ENCODE measurements around the gene CHPF. TPM values are rescaled to one million over a fixed set of nuclear protein-coding genes. Genes with fewer than 3 reads are reported as not detected.
A peak's percentile ranks its signal among the peaks of the same experiment; 100 is the strongest.

Gene CHPF, protein sequence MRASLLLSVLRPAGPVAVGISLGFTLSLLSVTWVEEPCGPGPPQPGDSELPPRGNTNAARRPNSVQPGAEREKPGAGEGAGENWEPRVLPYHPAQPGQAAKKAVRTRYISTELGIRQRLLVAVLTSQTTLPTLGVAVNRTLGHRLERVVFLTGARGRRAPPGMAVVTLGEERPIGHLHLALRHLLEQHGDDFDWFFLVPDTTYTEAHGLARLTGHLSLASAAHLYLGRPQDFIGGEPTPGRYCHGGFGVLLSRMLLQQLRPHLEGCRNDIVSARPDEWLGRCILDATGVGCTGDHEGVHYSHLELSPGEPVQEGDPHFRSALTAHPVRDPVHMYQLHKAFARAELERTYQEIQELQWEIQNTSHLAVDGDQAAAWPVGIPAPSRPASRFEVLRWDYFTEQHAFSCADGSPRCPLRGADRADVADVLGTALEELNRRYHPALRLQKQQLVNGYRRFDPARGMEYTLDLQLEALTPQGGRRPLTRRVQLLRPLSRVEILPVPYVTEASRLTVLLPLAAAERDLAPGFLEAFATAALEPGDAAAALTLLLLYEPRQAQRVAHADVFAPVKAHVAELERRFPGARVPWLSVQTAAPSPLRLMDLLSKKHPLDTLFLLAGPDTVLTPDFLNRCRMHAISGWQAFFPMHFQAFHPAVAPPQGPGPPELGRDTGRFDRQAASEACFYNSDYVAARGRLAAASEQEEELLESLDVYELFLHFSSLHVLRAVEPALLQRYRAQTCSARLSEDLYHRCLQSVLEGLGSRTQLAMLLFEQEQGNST
- 150 and 167 TPM in 2 replicates for polyA plus RNA-seq (2013)

DNA sequence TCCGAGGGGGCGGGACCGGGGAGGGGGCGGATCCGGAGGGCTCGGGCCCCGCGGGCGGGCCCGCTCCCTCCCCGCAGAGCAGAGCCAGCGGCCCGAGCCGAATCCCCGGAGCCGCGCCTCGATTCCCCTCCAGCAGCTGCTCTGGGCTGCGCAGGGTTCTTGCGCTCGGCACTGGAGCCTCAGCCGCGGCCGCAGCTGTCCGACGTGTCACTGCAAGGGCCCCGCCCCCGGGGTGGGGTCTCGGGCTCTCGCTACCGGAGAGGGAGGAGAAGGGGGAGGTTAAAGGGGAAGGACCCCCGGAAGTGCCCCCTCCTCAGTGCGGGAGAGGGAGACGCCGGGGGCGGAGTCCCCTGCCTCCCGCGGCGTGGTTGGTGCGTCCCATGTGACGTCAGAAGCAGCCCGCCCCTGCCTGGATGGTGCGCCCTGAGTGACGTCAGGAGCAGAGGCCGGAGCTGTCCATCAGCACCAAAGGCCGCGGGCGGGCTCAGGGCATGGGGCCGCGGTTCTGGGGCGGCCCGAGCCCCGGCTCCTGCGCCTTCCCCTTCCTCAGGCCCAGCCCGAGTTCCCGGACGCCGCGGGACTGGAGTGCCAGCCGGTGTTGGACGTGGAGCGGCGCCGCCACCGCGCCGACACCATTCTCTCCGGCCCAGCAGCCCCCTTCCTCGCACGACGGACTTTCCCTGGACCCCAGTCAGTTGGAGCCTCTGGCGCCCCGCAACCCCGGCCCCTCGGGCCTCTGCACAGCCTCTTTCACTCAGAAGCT, at the start of gene CHPF, which contains the start of gene TMEM198:
CHPF (minus strand) TSS at position 214 of the 763 bp plus-strand sequence. CDS start 271 bp downstream, outside the sequence.
TMEM198 (plus strand) TSS at position 433 of the 763 bp plus-strand sequence. CDS start 700 bp downstream, outside the sequence.
- Histone ChIP-seq H3K27ac (ENCODE audit: low read depth, low read length) (peak within 1 kb of the TSS; percentile 85), H3K9ac (ENCODE audit: low read length) (peak within 1 kb of the TSS; percentile 88), H3K4me1 (ENCODE audit: control insufficient read depth in 1 of 2, insufficient read depth in 2 of 2, low read length in 2 of 2) (peaks cover 4 to 16% of the 10 kb centered on the region in 2 experiments), H3K4ac (ENCODE audit: low read depth, low read length) (peak within 1 kb of the TSS; percentile 53), H4K12ac (ENCODE audit: low read depth, low read length) (peak within 1 kb of the TSS; percentile 71), H3K79me1 (ENCODE audit: low read length) (peaks cover 7% of the 10 kb centered on the region), H3K23ac (ENCODE audit: low read length) (no peak within 1 kb of the TSS), H3K4me2 (ENCODE audit: low read length) (peak within 1 kb of the TSS; percentile 96), H3K18ac (ENCODE audit: low read length) (peak within 1 kb of the TSS; percentile 81), H3K36me3 (ENCODE audit: control insufficient read depth in 1 of 2, insufficient read depth in 2 of 2, low read length in 2 of 2) (peaks cover 27 to 28% of the 10 kb centered on the region in 2 experiments), H4K8ac (ENCODE audit: low read depth, low read length) (peak within 1 kb of the TSS; percentile 82), H4K91ac (ENCODE audit: low read depth, low read length) (peak within 1 kb of the TSS; percentile 84), H3K79me2 (ENCODE audit: control insufficient read depth, insufficient read depth, low read length, poor library complexity) (peaks cover 8% of the 10 kb centered on the region), H2AFZ (ENCODE audit: insufficient read depth, low read length, poor library complexity) (peak within 1 kb of the TSS; percentile 59), H3K14ac (ENCODE audit: low read length) (peak within 1 kb of the TSS; percentile 88), H2AK5ac (ENCODE audit: low read length) (no peak within 1 kb of the TSS), H2BK5ac (ENCODE audit: low read depth, low read length, poor library complexity) (peak within 1 kb of the TSS; percentile 82), H3K9me3 (ENCODE audit: insufficient read depth, low read depth, low read length) (no peaks in the 10 kb centered on the region), H3K27me3 (ENCODE audit: insufficient read depth, low read length) (no peaks in the 10 kb centered on the region), H2BK120ac (ENCODE audit: insufficient read depth, low read length, poor library complexity) (peak within 1 kb of the TSS; percentile 29), H2BK12ac (ENCODE audit: low read length) (peak within 1 kb of the TSS; percentile 41), H3K4me3 (ENCODE audit: low read depth, low read length) (peak within 1 kb of the TSS; percentile 92)
- DNase-seq = peak; percentile 95 to 97
- WGBS (ENCODE audit: extremely low coverage, insufficient coverage, insufficient read length) = no CpG with 5 or more reads among the region's 75 CpGs

GRCh38 chr2:219593154-219593553, 49.5 kb upstream of the CHPF start:
- Histone ChIP-seq H2BK5ac (ENCODE audit: low read depth, low read length, poor library complexity) (no peak overlapping the region), H2BK120ac (ENCODE audit: insufficient read depth, low read length, poor library complexity) (no peak overlapping the region), H2BK12ac (ENCODE audit: low read length) (no peak overlapping the region), H4K8ac (ENCODE audit: low read depth, low read length) (no peak overlapping the region), H3K18ac (ENCODE audit: low read length) (no peak overlapping the region), H3K79me2 (ENCODE audit: control insufficient read depth, insufficient read depth, low read length, poor library complexity) (peaks cover 6% of the 10 kb centered on the region), H3K36me3 (ENCODE audit: control insufficient read depth in 1 of 2, insufficient read depth in 2 of 2, low read length in 2 of 2) (no peaks in the 10 kb centered on the region), H2AFZ (ENCODE audit: insufficient read depth, low read length, poor library complexity) (no peak overlapping the region), H3K27ac (ENCODE audit: low read depth, low read length) (no peak overlapping the region), H3K9ac (ENCODE audit: low read length) (no peak overlapping the region), H3K27me3 (ENCODE audit: insufficient read depth, low read length) (no peaks in the 10 kb centered on the region), H4K91ac (ENCODE audit: low read depth, low read length) (no peak overlapping the region), H3K14ac (ENCODE audit: low read length) (no peak overlapping the region), H3K79me1 (ENCODE audit: low read length) (peaks cover 16% of the 10 kb centered on the region), H3K4me1 (ENCODE audit: control insufficient read depth in 1 of 2, insufficient read depth in 2 of 2, low read length in 2 of 2) (peaks cover 6 to 12% of the 10 kb centered on the region in 2 experiments), H3K9me3 (ENCODE audit: insufficient read depth, low read depth, low read length) (no peaks in the 10 kb centered on the region), H3K4me3 (ENCODE audit: low read depth, low read length) (no peak overlapping the region), H4K12ac (ENCODE audit: low read depth, low read length) (no peak overlapping the region), H3K4ac (ENCODE audit: low read depth, low read length) (no peak overlapping the region), H3K23ac (ENCODE audit: low read length) (no peak overlapping the region), H3K4me2 (ENCODE audit: low read length) (no peak overlapping the region), H2AK5ac (ENCODE audit: low read length) (no peak overlapping the region)
- WGBS (ENCODE audit: extremely low coverage, insufficient coverage, insufficient read length) = no CpG with 5 or more reads among the region's 2 CpGs
- no peak for DNase-seq

GRCh38 chr2:219592736-219593135, 49.1 kb upstream of the CHPF start:
- no peak overlapping the region for H3K4me2 ChIP-seq (ENCODE audit: low read length)
- no peak for DNase-seq
- H3K4me1 ChIP-seq (ENCODE audit: control insufficient read depth in 1 of 2, insufficient read depth in 2 of 2, low read length in 2 of 2) = peaks cover 6 to 12% of the 10 kb centered on the region in 2 experiments
- no peak overlapping the region for H3K4me3 ChIP-seq (ENCODE audit: low read depth, low read length)
- no peak overlapping the region for H3K23ac ChIP-seq (ENCODE audit: low read length)
- peaks cover 14% of the 10 kb centered on the region for H3K79me1 ChIP-seq (ENCODE audit: low read length)
- H3K27me3 ChIP-seq (ENCODE audit: insufficient read depth, low read length) = no peaks in the 10 kb centered on the region
- H2BK120ac ChIP-seq (ENCODE audit: insufficient read depth, low read length, poor library complexity) = no peak overlapping the region
- H2BK12ac ChIP-seq (ENCODE audit: low read length) = no peak overlapping the region
- H2AFZ ChIP-seq (ENCODE audit: insufficient read depth, low read length, poor library complexity) = no peak overlapping the region
- H3K4ac ChIP-seq (ENCODE audit: low read depth, low read length) = no peak overlapping the region
- H3K14ac ChIP-seq (ENCODE audit: low read length) = no peak overlapping the region
- no peak overlapping the region for H2AK5ac ChIP-seq (ENCODE audit: low read length)
- no CpG with 5 or more reads among the region's 6 CpGs for WGBS (ENCODE audit: extremely low coverage, insufficient coverage, insufficient read length)
- H3K27ac ChIP-seq (ENCODE audit: low read depth, low read length) = no peak overlapping the region
- no peaks in the 10 kb centered on the region for H3K9me3 ChIP-seq (ENCODE audit: insufficient read depth, low read depth, low read length)
- H3K9ac ChIP-seq (ENCODE audit: low read length) = no peak overlapping the region
- H4K8ac ChIP-seq (ENCODE audit: low read depth, low read length) = no peak overlapping the region
- no peaks in the 10 kb centered on the region for H3K36me3 ChIP-seq (ENCODE audit: control insufficient read depth in 1 of 2, insufficient read depth in 2 of 2, low read length in 2 of 2)
- peaks cover 6% of the 10 kb centered on the region for H3K79me2 ChIP-seq (ENCODE audit: control insufficient read depth, insufficient read depth, low read length, poor library complexity)
- no peak overlapping the region for H4K91ac ChIP-seq (ENCODE audit: low read depth, low read length)
- H4K12ac ChIP-seq (ENCODE audit: low read depth, low read length) = no peak overlapping the region
- H2BK5ac ChIP-seq (ENCODE audit: low read depth, low read length, poor library complexity) = no peak overlapping the region
- H3K18ac ChIP-seq (ENCODE audit: low read length) = no peak overlapping the region

- H3K4me3 ChIP-seq (ENCODE audit: low read depth, low read length) = no peak overlapping the region
- no peak overlapping the region for H4K91ac ChIP-seq (ENCODE audit: low read depth, low read length)
- no peak overlapping the region for H3K27ac ChIP-seq (ENCODE audit: low read depth, low read length)
- DNase-seq = no peak
- no peak overlapping the region for H3K4me2 ChIP-seq (ENCODE audit: low read length)
- peak overlapping the region; percentile 17 for H2BK120ac ChIP-seq (ENCODE audit: insufficient read depth, low read length, poor library complexity)
- no peaks in the 10 kb centered on the region for H3K27me3 ChIP-seq (ENCODE audit: insufficient read depth, low read length)
- no peaks in the 10 kb centered on the region for H3K36me3 ChIP-seq (ENCODE audit: control insufficient read depth in 1 of 2, insufficient read depth in 2 of 2, low read length in 2 of 2)
- no peak overlapping the region for H2AFZ ChIP-seq (ENCODE audit: insufficient read depth, low read length, poor library complexity)
- H4K8ac ChIP-seq (ENCODE audit: low read depth, low read length) = no peak overlapping the region
- peaks cover 3% of the 10 kb centered on the region for H3K79me1 ChIP-seq (ENCODE audit: low read length)
- no peak overlapping the region for H2AK5ac ChIP-seq (ENCODE audit: low read length)
- H3K14ac ChIP-seq (ENCODE audit: low read length) = no peak overlapping the region
- H3K4ac ChIP-seq (ENCODE audit: low read depth, low read length) = no peak overlapping the region
- no peak overlapping the region for H2BK12ac ChIP-seq (ENCODE audit: low read length)
- no peaks in the 10 kb centered on the region for H3K9me3 ChIP-seq (ENCODE audit: insufficient read depth, low read depth, low read length)
- no CpG with 5 or more reads among the region's 4 CpGs for WGBS (ENCODE audit: extremely low coverage, insufficient coverage, insufficient read length)
- H3K9ac ChIP-seq (ENCODE audit: low read length) = no peak overlapping the region
- H4K12ac ChIP-seq (ENCODE audit: low read depth, low read length) = no peak overlapping the region
- H2BK5ac ChIP-seq (ENCODE audit: low read depth, low read length, poor library complexity) = no peak overlapping the region
- H3K23ac ChIP-seq (ENCODE audit: low read length) = no peak overlapping the region
- no peaks in the 10 kb centered on the region for H3K79me2 ChIP-seq (ENCODE audit: control insufficient read depth, insufficient read depth, low read length, poor library complexity)
- H3K4me1 ChIP-seq (ENCODE audit: control insufficient read depth in 1 of 2, insufficient read depth in 2 of 2, low read length in 2 of 2) = peaks cover 3 to 8% of the 10 kb centered on the region in 2 experiments
- no peak overlapping the region for H3K18ac ChIP-seq (ENCODE audit: low read length)
Measured at GRCh38 chr2:219591091-219591490, 47.5 kb upstream of the CHPF start.
